Activated CD4-positive, alpha-beta T cell treated with anti-CD3 and anti-CD28 coated beads for 24 hours (primary cell): Measurements from ENCODE around the gene GPR142.

Experiments used
- DNase-seq, 2 donors: peaks; one replicate each; pipeline ENCODE4 v3.0.0-alpha.2; 2020; ENCODE audit warnings: low read depth in 2 of 2

Gene GPR142

DNA sequence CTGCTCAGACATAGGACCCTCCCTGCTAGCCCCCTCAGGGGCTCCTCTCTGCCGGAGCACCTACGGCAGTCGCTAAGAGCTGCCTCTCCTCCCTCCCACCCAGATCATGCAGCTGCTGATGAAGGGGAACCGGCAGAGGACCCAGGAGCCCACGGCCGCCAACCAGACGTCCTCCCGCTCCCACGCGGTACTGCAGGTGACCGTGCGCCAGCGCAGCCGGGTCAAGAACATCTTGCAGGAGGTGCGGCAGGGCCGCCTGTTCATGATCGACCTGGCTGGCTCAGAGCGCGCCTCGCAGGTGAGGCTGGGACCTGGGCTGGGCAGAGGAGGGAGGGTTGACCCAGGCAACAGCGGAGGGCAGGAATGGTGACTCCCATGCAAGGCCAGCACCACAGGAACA, 22.6 kb upstream of the GPR142 start:
- no peak for DNase-seq

DNA sequence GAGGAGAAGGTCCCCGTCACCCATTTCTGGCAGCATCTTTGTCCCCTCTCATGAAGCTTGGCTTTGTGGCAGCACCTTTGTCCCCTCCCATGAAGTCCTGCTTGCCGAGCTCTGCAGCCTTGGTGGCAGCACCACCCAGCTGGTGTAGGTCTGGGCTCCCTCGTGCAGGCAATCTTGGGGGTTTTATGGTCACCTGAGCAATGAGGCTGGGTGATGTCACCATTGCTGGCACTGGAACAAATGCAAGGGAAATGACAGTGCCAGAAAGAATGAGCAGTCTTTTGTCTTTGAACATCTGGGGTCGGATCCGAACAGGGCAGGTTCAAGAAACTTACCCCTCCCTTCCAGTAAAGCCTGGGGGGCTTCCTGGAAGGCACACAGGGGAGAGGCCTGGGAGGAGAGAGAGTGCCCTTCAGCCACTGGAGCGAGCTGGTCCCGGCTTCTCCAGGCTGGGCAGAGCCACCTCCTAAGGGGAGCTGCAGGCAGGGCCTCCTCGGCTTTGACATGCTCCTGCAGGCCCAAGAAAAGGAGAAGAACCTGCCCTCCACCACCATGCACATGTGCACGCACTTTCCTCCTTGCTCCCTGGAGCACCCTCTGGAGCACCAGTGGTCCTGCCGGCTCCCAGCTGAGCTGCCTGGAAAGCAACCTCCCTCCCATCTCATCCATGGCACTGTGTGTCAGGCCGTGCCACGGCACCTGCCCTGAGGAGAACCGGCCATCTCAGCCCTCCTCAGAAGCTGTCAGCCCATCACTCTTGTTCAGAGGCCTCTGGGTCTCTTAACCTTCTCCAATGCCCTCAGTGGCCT, 21.7 kb upstream of the GPR142 start:
- DNase-seq = no peak

- DNase-seq = no peak
Measured at GRCh38 chr17:74347646-74348045, 19.7 kb upstream of the GPR142 start.

GRCh38 chr17:74349120-74349519, 18.2 kb upstream of the GPR142 start:
- DNase-seq = no peak

DNA sequence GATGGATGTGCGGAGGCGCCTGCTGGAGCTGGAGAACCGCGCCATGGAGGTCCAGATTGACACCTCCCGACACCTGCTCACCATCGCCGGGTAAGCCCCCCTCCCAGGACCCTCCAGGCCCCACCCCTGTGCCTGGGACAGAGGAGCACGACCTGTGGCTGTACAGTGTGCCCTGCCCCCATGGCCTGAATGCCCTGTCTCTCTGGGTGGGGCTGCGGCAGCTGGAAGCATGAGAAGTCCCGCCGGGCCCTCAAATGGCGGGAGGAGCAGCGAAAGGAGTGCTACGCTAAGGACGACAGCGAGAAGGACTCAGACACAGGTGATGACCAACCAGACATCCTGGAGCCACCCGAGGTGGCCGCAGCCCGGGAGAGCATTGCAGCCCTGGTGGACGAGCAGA, 16.8 kb upstream of the GPR142 start:
- DNase-seq = no peak

- DNase-seq = no peak
Measured at GRCh38 chr17:74351552-74352210, 15.6 kb upstream of the GPR142 start.

DNA sequence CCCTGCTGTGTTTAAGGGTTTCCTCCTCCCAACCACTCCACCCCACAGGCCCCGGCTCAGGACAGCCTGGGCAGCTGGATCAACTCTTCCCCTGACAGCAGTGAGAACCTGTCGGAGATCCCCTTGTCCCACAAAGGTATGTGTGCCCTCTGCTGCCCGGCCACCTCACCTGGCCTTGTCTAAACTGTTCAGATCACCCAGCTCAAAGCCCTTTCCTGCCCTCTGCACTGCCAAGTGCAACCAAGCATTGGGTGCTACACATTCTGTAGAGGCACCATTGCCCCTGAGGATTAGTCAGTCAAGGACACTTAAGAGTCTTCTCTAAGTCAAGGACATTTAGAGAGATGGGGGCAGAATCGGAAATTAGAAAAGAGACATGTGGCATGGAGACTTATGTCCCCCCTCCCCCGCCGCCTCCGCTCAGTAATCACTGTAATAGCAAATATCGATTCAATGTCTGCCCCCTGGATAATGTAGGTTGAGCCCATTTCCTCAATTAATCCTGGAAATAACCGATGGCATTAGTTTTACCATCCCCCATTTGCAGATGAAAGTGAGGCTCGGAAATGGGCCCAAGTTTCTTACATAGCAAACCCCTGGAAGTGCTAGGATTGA, 13.8 kb upstream of the GPR142 start:
- DNase-seq = no peak

- DNase-seq = peak in 1 of 2 donors; percentile 59
Measured at GRCh38 chr17:74354123-74354522, 13.2 kb upstream of the GPR142 start.

DNA sequence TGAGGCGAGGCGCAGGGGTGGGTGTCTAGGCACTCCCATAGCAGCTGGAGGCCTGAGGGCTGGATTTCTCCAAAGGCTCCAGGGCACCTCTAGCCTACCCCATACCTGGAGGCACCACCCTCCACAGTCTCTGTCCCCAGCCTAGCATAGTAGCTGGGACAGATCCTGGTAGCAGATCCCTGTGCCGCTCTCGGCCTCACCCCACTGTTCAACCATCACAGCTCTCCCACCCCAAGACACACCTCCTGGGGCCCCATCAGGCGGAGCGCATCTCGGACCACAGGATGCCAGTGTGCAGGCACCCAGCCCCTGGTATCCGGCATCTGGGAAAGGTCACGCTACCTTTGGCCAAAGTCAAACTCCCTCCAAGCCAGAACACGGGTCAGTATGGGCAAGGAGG, 12.7 kb upstream of the GPR142 start:
- DNase-seq = no peak

- DNase-seq = no peak
Measured at GRCh38 chr17:74355065-74355464, 12.2 kb upstream of the GPR142 start.

GRCh38 chr17:74356646-74357465, 10.4 kb upstream of the GPR142 start:
- DNase-seq = no peak

GRCh38 chr17:74357466-74357809, 9.9 kb upstream of the GPR142 start:
- no peak for DNase-seq

DNA sequence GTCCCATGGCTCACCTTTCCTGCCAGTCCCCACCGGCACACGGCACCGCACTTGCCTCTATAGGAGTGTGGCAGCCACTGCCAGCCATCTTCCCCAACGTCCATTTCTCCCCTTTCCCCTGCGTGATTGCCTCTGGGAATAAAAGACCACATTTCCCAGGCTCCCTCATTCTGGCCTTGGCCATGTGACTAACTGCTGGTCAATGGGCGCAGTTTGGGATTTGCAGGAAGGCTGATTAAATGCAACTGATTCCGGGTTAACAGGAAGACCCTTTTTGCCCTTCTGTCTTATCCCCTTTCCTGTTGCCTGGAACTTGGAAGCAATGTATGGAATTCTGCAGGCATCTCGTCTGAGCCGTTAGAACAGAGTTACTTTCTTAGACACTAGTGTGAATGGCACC, 8.6 kb upstream of the GPR142 start:
- DNase-seq = no peak

DNA sequence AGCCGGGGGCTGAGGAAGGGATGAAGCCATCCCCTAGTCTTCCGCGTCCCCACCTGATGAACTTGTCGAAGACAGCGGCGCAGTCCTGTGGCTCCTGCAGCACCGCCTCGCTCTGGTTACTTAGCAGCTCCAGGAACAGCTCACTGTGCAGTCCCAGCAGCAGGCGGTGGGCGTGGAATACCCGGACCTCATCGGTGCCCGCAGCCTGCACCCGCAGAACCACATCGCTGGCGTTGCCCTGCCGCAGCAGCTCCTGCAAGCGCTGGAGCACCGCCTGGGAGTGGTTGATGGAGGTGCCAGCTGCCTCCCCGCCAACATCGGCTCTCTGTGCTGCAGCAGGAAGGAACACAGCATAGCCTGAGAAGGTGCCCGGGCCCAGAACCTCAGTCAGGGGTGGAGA, 7.4 kb upstream of the GPR142 start:
- DNase-seq = no peak

GRCh38 chr17:74360899-74361229, 6.4 kb upstream of the GPR142 start:
- no peak for DNase-seq

GRCh38 chr17:74361230-74362068, 5.9 kb upstream of the GPR142 start, which contains the start of gene BTBD17:
BTBD17 (minus strand) TSS chr17:74361868; CDS start chr17:74361819, 49 bp downstream.
- DNase-seq = no peak

DNA sequence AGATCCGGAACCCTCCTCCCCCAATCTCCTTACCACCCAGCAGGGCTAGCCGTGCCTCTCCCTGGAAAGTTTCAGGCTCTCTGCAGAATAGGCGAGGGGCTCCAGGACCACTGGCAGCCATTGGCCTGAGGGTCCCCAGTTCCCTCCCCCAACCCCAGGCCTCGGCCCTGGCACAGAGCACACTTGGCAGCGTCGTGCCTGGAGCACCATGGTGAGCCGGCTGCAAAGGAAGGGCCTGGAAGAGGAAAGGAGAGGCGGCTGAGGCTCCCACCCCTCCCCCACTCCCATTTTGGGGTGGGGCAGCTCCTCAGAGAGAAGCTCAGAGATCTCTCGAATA, 5.3 kb upstream of the GPR142 start:
- DNase-seq = no peak

DNA sequence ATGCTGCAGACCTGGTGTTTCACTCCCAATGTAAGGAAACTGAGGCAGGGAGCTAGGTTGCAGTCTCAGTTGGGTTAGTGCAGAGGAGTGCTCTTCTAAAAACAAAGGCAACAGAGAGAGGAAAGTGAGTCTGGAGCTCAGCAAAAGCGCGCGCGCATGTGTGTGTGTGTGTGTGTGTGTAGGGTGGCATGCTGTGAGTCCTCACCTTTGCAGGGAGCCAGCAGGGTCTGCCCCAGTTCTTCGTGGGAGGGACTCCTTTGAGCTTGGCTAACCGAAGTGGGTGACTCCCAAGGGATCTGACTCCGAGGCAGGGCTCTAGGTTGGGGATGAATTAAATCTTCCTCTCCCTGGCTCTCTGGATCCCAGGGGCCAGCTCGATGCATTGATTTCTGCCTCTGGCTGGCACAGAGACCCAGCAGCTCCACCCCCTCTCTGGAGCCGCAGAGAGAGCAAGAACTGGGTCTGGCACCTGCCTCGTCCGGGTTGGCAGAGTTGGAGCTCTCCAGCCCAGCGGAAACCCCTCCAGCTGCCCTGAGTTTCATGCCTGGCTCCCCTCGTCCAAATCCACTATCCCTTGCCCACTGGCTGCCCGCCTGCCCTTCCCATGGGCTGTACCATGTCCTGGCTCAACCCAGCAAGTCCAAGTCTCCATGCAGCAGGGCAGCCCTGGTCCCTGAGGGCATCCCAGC, 4.4 kb upstream of the GPR142 start:
- DNase-seq = no peak

DNA sequence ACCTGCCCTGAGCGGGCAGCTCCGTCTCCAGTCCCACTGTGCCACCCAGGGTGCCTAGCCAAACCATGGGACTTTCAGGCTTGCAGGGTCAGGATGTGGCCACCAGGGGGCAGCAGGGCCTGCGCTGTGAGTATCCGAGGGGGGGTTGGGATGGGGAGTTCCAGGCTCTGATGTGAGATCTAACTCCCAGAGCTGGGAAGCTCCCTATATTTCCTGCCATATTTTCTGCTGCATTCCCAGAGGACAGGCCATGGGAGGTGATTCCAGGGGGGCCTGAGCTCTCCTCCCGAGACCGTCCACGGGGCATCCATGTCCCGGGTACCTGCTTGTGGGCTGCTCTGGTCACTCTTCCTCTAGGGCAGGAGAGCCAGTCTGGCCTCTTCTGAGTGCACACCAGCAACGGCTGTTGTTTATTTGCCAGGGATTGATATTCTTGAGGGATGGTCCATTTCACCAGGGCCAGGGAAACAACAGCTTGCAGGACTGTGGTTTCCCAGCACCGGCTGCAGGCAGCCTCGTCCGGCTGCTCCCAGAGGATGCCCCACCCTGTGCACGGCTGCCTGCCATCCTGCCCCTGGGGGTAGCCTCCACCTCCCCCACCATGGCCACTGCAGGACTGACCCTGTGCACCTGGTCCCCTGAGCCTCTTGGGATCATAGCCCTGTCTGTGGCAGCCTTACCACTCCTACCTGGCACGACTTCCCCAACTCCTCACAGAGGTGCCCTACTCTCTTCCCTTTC, 1.2 kb downstream of the GPR142 start:
- DNase-seq = peak; percentile 65 to 66

DNA sequence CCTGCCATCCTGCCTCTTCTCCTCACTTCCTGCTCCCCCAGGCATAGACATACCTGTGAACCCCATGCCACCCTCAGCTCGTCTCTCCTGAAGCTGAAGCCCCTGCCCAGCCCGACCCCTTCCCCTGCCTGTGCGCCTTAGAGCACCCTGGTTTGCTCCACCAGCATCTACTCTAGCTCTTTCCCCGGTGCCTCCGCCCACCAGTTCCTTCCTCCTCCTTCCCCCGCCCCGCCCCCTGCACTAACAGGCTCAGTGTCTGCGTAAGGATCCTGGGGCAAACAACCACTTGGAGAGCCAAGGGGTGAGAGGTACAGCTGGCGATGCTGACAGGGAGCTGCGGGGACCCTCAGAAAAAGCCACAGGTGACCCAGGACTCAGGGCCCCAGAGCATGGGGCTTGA, 1.9 kb downstream of the GPR142 start:
- DNase-seq = peak; percentile 47 to 58
